Sigmoid colon (tissue), 4 donors: ENCODE measurements around the gene TMEM240.
"Not testable (repeated sequence)": the region's sequence is repeated elsewhere in the genome, so short reads cannot be mapped to it uniquely, and the experiment has no call there.

Experiments used
- CTCF ChIP-seq, 4 experiments: fragments of 450-650 bp in 3 of 4; fragments of 200-600 bp in 1 of 4; IDR thresholded peaks; one replicate each; pipeline ENCODE4 v1.5.1; 2016 to 2019; ENCODE audit warnings: antibody characterized with exemption in 4 of 4, mild to moderate bottlenecking in 3 of 4, moderate library complexity in 2 of 4
- EP300 ChIP-seq, 4 donors: sonication (generic); formaldehyde crosslinking; IDR thresholded peaks; one replicate each; pipeline ENCODE4 v1.6.1; 2017; ENCODE audit warnings: antibody characterized with exemption in 4 of 4
- POLR2A ChIP-seq, 2 donors: fragments of 450-650 bp; IDR thresholded peaks; one replicate each; pipeline ENCODE4 v1.6.1; 2016; ENCODE audit warnings: antibody characterized with exemption in 2 of 2, mild to moderate bottlenecking in 2 of 2, moderate library complexity in 2 of 2
- POLR2AphosphoS5 ChIP-seq, 4 donors: sonication (generic); formaldehyde crosslinking; IDR thresholded peaks; one replicate each; pipeline ENCODE4 v1.6.1; 2017; ENCODE audit warnings: antibody characterized with exemption in 4 of 4

GRCh38 chr1:1514376-1514775 lies 26.0 kb downstream of the TMEM240 start:
- TF ChIP-seq CTCF, POLR2A, EP300, POLR2AphosphoS5 (IDR thresholded peaks at IDR 0.05): not testable (repeated sequence)
